ENCODE measurements around the gene PDGFD. TPM values are rescaled to one million over a fixed set of nuclear protein-coding genes. Genes with fewer than 3 reads are reported as not detected.

Gene PDGFD
- total RNA-seq, 1 donor from 2014 or later, result 0.49 TPM

- TF ChIP-seq CTCF (IDR thresholded peaks at IDR 0.05; ENCODE audit: partially characterized antibody, unreplicated experiment), result no peak
- DNase-seq, result no peak
- H3K9me3 Mint-ChIP-seq (ENCODE audit: unreplicated experiment), result no peaks in the 10 kb centered on the region
- H3K27ac Mint-ChIP-seq (ENCODE audit: unreplicated experiment), result no peak overlapping the region
- no peak overlapping the region for H3K4me3 Mint-ChIP-seq (ENCODE audit: unreplicated experiment)
- no peaks in the 10 kb centered on the region for H3K36me3 Mint-ChIP-seq (ENCODE audit: unreplicated experiment)
- no peaks in the 10 kb centered on the region for H3K4me1 Mint-ChIP-seq (ENCODE audit: low read depth, unreplicated experiment)
- H3K27me3 Mint-ChIP-seq (ENCODE audit: unreplicated experiment), result no peaks in the 10 kb centered on the region
Measured at GRCh38 chr11:104001561-104002056, 162.3 kb downstream of the PDGFD start.

- no peak overlapping the region for H3K4me3 Mint-ChIP-seq (ENCODE audit: unreplicated experiment)
- H3K27ac Mint-ChIP-seq (ENCODE audit: unreplicated experiment), result no peak overlapping the region
- H3K36me3 Mint-ChIP-seq (ENCODE audit: unreplicated experiment), result no peaks in the 10 kb centered on the region
- H3K4me1 Mint-ChIP-seq (ENCODE audit: low read depth, unreplicated experiment), result no peaks in the 10 kb centered on the region
- TF ChIP-seq CTCF (IDR thresholded peaks at IDR 0.05; ENCODE audit: partially characterized antibody, unreplicated experiment), result no peak
- no peaks in the 10 kb centered on the region for H3K27me3 Mint-ChIP-seq (ENCODE audit: unreplicated experiment)
- no peaks in the 10 kb centered on the region for H3K9me3 Mint-ChIP-seq (ENCODE audit: unreplicated experiment)
- no peak for DNase-seq
Measured at GRCh38 chr11:104000798-104001197, 163.1 kb downstream of the PDGFD start.

- no peaks in the 10 kb centered on the region for H3K4me1 Mint-ChIP-seq (ENCODE audit: low read depth, unreplicated experiment)
- H3K27me3 Mint-ChIP-seq (ENCODE audit: unreplicated experiment), result no peaks in the 10 kb centered on the region
- no peak overlapping the region for H3K27ac Mint-ChIP-seq (ENCODE audit: unreplicated experiment)
- TF ChIP-seq CTCF (IDR thresholded peaks at IDR 0.05; ENCODE audit: partially characterized antibody, unreplicated experiment), result no peak
- H3K4me3 Mint-ChIP-seq (ENCODE audit: unreplicated experiment), result no peak overlapping the region
- no peaks in the 10 kb centered on the region for H3K9me3 Mint-ChIP-seq (ENCODE audit: unreplicated experiment)
- DNase-seq, result no peak
- no peaks in the 10 kb centered on the region for H3K36me3 Mint-ChIP-seq (ENCODE audit: unreplicated experiment)
Measured at GRCh38 chr11:103998826-103999508, 165.0 kb downstream of the PDGFD start.

- H3K4me1 Mint-ChIP-seq (ENCODE audit: low read depth, unreplicated experiment), result no peaks in the 10 kb centered on the region
- H3K27me3 Mint-ChIP-seq (ENCODE audit: unreplicated experiment), result no peaks in the 10 kb centered on the region
- H3K9me3 Mint-ChIP-seq (ENCODE audit: unreplicated experiment), result no peaks in the 10 kb centered on the region
- DNase-seq, result no peak
- no peak overlapping the region for H3K27ac Mint-ChIP-seq (ENCODE audit: unreplicated experiment)
- H3K4me3 Mint-ChIP-seq (ENCODE audit: unreplicated experiment), result no peak overlapping the region
- no peaks in the 10 kb centered on the region for H3K36me3 Mint-ChIP-seq (ENCODE audit: unreplicated experiment)
- no peak for TF ChIP-seq CTCF (IDR thresholded peaks at IDR 0.05; ENCODE audit: partially characterized antibody, unreplicated experiment)
Measured at GRCh38 chr11:103997082-103997481, 166.9 kb downstream of the PDGFD start.

- Mint-ChIP-seq H3K9me3 (ENCODE audit: unreplicated experiment) (no peaks in the 10 kb centered on the region), H3K4me3 (ENCODE audit: unreplicated experiment) (no peak overlapping the region), H3K36me3 (ENCODE audit: unreplicated experiment) (no peaks in the 10 kb centered on the region), H3K4me1 (ENCODE audit: low read depth, unreplicated experiment) (no peaks in the 10 kb centered on the region), H3K27ac (ENCODE audit: unreplicated experiment) (no peak overlapping the region), H3K27me3 (ENCODE audit: unreplicated experiment) (no peaks in the 10 kb centered on the region)
- no peak for DNase-seq
- no peak for TF ChIP-seq CTCF (IDR thresholded peaks at IDR 0.05; ENCODE audit: partially characterized antibody, unreplicated experiment)
Measured at GRCh38 chr11:103995896-103996295, 168.1 kb downstream of the PDGFD start.
